ENCODE data around the gene ZNF575.

Gene ZNF575

DNA sequence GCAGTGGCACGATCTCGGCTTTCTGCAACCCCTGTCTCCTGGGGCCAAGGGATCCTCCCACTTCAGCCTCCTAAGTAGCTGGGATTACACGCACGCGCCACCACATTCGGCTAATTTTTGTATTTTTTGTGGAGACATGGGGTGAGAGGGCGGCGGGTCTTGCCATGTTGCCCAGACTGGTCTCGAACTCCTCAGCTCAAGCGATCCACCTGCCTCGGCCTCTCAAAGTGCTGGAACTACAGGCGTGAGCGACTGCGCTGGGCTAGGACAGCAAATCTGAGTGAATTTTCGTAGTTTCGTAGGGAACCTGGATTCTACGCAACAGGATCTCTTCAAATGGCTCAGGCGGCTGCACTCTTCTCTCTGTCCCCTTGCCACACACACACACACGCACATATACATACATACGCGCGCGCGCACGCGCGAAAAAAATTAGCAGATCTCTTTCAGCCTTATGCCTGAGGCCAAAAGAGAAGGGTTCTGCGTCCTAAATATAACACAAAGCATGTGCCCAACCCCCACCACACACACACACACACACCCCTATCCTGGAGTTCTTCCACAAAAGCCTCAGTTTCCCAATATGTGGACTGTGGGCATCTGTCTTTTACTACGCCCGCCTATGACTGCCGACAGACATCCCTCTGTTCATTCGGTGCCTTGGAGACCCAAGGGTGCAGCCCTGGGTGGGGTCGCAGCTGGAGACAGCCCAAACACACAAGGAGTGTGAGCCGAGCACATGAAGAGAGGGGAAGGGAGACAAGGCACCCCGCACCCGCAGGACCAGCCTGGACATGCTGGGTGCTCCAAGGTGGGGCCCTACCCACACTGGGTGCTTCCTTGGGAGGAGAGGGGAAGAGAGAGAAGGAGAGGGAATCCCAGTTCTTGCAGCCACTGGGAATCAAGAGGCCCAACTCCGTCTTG lies 43.2 kb downstream of the ZNF575 start:
- no peak for DNase-seq

DNA sequence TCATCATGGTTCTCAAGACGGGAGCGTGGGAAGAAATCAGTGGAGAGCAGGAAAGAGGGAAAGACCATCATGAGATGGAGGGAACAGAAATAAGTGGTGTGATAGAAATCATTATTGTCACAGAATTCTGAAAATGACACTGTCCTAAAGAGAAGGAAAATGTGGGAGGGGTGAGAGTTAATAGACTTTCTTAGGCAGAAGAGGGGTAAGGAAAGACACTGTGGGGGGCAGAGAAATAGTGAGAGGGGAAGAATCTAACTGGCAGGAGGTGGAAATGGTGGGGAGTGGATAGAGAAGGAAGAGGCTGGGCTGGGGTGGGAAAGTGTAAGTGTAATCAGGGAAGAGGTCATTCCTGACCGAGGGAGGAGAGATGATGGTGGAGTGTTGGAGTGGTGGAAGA lies 45.8 kb downstream of the ZNF575 start:
- DNase-seq = no peak

DNA sequence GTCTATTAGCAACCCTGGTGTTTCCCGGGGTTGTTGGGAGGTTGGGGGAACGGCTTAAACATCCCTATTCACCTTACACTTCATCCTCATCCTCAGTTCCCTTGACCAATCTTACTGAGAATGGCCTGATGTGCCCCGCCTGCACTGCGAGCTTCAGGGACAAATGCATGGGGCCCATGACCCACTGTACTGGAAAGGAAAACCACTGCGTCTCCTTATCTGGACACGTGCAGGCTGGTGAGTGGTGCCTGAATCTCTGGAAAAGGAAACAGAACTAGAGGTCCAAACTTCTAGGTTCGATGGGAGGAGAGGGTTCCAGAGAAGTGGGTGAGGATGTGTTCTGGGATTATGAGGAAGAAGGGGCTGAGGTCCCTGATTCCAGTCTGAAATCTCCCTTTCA lies 48.5 kb downstream of the ZNF575 start:
- DNase-seq = peak; percentile 65

DNA sequence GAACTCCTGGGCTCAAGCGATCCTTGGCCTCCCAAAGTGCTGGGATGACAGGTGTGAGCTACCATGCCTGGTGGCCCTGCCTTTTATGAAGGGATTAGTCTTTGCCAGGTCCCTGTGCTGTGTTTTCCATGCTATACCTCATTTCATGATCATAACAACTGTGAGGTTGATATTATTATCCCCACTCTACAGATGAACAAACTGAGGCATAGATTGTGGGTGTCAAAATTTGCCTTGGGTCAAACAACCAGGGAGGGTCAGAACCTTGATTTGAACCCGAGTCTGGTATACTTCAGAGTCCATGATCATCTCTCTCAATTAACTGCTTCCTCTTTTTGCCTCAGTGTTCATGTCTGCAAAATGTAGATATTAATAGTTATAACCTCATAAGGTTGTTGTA lies 49.5 kb downstream of the ZNF575 start:
- no peak for DNase-seq

DNA sequence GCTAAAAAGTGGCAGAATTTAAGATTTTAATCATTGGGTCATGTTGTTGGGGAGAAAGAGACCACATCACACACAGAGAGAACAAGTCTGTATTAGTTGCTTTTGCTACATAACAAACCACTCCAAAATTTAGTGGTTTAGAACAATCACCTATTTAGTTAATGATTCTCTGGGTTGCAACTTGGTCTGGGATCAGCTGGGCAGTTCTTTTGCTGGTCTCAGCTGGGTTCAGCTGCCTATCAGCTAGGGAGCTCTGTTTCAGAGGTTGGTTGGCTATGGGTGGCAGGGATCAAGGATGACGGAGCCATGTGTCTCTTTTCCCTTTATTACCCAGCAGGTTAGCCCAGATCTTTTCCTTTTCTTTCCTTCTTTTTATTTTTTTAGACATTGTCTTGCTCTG lies 51.5 kb downstream of the ZNF575 start:
- DNase-seq = no peak
